Posterior cingulate gyrus (tissue), 11 donors: ENCODE results near the gene HYOU1.
"Not testable (repeated sequence)": the region's sequence is repeated elsewhere in the genome, so short reads cannot be mapped to it uniquely, and the experiment has no call there.

Source experiments
- DNase-seq, 10 donors: peaks; one replicate each; pipeline versions ENCODE4 v3.0.0 to v3.0.0-alpha.2; 2020 to 2021; ENCODE audit warnings: mixed read lengths in 3 of 10
- intact Hi-C: fragments of 100-400 bp; cut with DNase I; formaldehyde crosslinking; loops from one replicate; pipeline ENCODE4 v1.15.1; 2023

HYOU1 gene, protein sequence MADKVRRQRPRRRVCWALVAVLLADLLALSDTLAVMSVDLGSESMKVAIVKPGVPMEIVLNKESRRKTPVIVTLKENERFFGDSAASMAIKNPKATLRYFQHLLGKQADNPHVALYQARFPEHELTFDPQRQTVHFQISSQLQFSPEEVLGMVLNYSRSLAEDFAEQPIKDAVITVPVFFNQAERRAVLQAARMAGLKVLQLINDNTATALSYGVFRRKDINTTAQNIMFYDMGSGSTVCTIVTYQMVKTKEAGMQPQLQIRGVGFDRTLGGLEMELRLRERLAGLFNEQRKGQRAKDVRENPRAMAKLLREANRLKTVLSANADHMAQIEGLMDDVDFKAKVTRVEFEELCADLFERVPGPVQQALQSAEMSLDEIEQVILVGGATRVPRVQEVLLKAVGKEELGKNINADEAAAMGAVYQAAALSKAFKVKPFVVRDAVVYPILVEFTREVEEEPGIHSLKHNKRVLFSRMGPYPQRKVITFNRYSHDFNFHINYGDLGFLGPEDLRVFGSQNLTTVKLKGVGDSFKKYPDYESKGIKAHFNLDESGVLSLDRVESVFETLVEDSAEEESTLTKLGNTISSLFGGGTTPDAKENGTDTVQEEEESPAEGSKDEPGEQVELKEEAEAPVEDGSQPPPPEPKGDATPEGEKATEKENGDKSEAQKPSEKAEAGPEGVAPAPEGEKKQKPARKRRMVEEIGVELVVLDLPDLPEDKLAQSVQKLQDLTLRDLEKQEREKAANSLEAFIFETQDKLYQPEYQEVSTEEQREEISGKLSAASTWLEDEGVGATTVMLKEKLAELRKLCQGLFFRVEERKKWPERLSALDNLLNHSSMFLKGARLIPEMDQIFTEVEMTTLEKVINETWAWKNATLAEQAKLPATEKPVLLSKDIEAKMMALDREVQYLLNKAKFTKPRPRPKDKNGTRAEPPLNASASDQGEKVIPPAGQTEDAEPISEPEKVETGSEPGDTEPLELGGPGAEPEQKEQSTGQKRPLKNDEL

DNA sequence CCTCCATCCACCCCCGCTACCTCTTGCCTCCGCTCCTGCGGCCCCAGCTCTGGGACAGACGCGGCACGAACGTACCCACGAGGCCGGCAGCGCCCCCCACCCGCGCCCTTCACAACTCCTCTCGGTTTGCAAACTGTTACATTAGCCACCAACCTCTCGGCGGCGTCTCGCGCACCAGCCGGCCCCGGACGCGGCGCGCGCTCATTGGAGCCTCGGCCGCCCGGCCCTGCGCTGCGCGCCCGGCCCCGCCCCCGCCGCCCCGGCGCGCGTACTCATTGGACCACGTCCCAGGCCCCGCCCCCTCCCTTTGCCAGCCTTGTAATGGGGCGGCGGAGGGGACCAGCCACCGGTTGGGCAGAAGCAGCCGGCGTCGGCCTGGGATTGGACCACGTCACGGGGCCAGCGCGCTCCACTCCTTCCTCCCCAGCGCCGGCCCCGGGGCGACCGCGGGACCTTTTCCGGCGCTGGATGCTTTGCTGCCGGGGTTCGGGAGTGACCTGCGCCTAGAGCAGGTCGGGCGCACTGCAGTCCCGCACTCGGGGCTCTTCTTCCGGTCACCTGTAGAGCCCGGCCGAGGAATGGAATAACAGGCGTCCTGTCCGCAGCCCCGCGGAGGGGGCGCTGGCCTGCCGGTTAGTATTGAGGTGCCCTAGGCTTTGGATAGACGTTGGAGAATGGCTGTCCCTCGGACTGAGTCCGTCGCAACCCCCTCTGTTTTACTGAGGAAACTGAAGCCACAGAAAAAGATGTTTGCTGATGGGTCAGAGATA is at the start of gene HYOU1:
TSS of gene HYOU1 (minus strand) at position 206 of the 770 bp plus-strand sequence. CDS start 1,045 bp downstream, outside the sequence.
- intact Hi-C loops = loop anchor here (2.0 to 5.0 kb wide), 3 partner anchors 26 to 40 kb away; partner anchors contain the start of genes RPS25, SLC37A4 and TRAPPC4
- peak; percentile 93 to 99 (median 96) for DNase-seq

DNA sequence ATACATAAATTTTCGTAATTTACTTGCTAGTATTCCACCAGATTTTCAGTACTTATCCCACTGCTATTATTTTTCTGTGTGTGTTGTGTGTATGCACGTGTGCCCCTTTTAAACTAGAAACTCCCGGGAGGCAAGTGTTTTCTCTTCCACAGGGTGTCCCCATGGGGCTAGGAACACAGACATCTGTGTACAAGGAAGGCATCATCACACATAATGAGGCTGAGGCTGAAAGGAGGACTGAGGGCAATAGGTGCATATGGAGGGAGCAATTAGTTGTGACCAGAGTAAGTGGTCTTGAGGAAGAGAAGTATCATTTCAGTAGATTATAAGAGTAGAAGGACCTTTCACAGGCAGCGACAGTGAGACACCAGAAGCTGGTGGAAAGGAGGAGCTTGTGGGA is 46.8 kb upstream of the HYOU1 start:
- peak in 1 of 10 donors; percentile 67 for DNase-seq
- intact Hi-C loops = no loop called here

DNA sequence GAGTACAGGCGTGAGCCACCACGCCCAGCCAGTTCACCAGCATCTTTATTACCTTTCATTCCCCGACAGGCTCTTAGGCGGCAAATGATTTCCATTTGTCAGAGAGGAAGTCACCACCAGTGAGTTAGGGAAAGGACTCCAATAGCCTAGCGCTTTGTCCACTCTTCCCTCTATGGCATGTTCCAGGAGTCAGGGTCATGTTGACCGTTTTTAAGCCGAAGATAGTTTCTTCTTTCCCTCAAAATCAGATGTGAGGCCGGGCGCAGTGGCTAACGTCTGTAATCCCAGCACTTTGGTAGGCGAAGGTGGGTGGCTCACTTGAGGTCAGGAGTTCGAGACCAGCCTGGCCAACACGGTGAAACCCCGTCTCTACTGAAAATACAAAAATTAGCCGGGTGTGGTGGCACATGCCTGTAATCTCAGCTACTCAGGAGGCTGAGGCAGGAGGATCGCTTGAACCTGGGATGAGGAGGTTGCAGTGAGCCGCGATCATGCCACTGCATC is 46.2 kb upstream of the HYOU1 start:
- peak in 1 of 10 donors; percentile 25 for DNase-seq
- intact Hi-C loops = not testable (repeated sequence)

DNA sequence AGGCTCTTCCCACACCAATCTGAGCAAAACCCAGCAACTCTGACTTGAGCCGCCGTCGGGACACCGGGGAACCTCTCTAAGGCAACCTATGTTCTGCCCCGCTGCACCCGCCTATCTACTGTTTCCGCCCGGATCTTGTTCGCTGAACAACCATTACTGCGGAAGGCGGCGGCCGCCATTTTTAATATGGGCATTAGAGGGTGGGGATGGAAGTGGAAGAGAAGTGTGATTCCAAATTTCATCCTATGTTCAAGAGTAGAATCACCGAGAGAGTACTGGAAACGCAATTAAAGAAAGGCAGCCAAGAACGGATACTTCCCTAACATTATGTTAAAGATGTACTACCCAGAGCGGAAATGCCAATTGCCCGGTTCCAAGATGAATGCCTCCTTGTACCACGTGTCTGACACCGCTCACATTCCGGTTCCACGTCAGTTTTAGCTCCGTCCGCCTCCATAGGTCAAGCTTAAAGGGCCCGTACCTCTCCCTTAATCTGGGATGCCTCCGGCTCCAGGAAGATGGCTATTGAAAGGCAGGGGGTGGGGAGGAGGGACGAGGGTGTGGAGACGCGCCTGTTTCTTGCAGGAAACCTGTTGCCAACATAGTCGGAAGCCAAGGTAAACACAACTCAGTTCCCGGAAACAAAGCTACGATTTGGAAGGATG is 44.9 kb upstream of the HYOU1 start, which contains the start of gene DPAGT1:
TSS of gene DPAGT1 (minus strand) at position 95 of the 665 bp plus-strand sequence. CDS start 198 bp downstream, outside the sequence.
- intact Hi-C loops = no loop called here
- DNase-seq = peak; percentile 83 to 98 (median 88)

DNA sequence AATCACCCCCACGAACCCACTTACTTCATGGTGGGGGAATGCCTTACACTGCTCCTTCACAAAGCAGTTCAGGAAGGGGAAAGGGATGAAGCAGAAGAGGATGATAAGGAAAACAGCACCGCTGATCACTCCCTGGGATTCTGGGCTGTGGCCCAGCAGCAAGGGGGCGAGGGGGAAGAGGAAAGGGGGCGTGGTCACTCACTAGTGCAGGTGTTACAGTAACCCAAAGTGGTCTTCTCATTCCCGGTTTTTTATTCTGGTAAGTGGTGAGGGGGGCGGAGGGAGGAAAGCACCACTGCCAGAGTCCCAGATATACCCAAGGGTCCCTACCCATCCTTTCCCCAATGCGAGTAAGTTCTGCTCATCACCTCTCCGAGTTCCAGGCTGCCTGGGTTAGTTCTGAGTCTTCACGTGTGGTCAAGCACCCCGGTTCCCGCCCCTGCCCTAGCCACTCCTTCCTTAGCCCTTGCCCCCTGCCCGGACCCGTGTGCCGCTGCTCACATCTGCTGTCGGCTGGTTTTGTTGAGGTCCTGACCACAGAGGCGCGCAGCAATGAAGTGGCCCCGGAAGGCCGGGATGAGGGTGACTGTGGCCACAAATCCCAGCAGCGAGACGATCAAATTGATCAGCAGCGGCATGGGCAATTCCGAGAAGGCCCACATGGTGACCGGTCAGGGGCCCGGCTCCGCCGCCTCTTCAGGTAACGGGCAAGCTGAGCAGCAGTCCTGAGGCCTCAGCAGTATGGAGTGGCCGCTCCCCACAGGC is 44.2 kb upstream of the HYOU1 start:
- DNase-seq = peak in 1 of 10 donors; percentile 85
- intact Hi-C loops = no loop called here

DNA sequence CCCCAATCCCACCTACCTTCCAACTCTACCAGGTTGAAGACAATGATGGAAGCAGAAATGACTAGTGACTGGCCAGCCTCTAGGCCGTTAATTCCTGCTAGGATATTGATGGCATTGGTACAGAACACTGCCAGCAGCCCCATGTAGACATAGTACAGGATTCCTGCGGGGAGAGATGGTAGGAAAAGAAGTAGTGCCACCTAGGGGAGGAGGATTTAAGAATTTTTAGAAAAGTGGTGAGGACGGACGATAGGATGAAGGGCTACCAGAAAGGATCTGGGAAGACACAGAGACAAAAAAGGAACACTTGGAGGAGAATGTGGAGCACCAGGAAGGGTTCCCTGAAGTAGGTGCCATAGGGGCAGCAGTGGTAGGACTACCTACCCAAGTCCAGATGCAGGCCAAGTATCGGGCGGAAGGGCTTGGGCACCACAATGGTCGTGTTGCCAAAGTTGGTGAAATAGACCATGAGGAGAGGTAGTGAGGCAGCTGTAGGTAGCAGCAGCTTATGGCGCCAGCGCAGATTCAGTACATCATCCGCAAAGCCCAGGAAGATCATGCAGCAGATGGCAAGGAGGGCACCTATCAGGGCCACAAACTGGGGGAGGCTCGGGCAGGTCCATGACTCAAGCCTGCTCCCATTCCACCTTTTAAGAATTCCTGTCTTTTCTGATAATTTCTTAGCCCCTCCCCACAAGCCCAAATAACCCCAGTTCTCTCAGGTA is 43.4 kb upstream of the HYOU1 start:
- intact Hi-C loops = no loop called here
- DNase-seq = peak in 1 of 10 donors; percentile 34

DNA sequence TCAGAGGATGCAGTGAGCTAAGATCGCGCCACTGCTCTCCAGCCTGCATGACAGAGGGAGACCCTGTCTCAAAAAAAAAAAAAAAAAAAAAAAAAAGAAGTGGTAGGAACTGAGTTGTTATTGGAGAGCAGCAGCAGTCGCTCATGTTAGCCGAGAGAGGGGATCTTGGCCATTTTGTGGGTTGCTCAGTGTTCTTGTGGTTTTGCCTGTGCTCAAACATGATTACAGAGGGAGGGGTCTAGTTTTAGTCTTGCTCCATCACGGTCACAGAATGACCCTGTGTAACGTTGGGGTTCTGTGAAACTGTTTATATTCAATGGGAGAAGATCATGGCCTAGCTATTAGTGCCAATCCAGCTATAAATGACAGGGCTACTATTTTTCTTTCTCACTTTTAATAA is 42.7 kb upstream of the HYOU1 start:
- intact Hi-C loops = no loop called here
- DNase-seq = no peak

DNA sequence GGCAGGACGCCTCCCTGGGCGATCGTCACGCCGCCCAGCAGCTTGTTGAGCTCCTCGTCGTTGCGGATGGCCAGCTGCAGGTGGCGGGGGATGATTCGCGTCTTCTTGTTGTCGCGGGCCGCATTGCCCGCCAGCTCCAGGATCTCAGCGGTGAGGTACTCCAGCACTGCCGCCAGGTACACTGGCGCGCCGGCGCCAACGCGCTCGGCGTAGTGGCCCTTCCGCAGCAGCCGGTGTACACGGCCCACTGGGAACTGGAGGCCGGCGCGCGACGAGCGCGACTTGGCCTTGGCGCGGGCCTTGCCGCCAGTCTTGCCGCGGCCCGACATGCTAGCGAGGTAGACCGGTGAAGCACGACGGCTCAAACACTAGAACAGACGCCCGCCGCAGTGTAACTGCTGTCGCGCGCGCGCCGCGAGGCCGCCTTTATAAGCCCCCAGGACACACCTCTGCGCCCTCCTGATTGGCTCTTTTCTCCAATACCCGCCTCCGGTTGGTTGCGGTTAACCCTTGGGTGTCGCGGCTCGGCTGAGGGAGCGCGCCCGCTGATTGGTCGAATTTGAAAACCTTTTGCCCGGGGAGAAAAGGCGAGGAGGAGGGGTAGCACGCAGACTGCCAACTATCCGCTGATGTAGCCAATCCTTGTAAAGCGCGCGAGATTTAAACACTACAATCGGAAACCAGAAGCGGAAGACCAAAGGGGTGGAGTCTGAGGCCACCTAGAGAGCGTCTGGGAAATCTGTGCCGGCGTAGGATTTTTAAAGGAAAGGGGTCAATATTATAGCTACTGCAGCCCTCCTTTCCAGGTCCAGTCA is 38.3 kb upstream of the HYOU1 start:
- intact Hi-C loops = loop anchor here (2.0 kb wide), 2 partner anchors 38 to 64 kb away; partner anchors contain the start of genes HYOU1 and SLC37A4
- peak; percentile 99 to 100 (median 100) for DNase-seq

DNA sequence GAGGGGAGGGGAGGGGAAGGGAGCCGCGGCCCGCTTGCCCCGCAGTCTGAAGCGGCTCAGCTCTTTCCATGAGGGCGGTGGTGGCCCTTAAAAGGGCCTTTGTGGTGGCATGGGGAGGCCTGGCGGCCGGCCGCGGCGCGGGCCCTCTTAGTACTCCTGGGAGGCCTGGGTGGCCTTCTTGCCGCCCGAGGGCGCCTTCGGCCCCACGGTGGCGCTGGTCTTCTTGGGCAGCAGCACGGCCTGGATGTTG is 37.7 kb upstream of the HYOU1 start:
- peak; percentile 66 to 98 (median 83) for DNase-seq
- intact Hi-C loops = loop anchor here (2.0 kb wide), 2 partner anchors 38 to 64 kb away; partner anchors contain the start of genes HYOU1 and SLC37A4

DNA sequence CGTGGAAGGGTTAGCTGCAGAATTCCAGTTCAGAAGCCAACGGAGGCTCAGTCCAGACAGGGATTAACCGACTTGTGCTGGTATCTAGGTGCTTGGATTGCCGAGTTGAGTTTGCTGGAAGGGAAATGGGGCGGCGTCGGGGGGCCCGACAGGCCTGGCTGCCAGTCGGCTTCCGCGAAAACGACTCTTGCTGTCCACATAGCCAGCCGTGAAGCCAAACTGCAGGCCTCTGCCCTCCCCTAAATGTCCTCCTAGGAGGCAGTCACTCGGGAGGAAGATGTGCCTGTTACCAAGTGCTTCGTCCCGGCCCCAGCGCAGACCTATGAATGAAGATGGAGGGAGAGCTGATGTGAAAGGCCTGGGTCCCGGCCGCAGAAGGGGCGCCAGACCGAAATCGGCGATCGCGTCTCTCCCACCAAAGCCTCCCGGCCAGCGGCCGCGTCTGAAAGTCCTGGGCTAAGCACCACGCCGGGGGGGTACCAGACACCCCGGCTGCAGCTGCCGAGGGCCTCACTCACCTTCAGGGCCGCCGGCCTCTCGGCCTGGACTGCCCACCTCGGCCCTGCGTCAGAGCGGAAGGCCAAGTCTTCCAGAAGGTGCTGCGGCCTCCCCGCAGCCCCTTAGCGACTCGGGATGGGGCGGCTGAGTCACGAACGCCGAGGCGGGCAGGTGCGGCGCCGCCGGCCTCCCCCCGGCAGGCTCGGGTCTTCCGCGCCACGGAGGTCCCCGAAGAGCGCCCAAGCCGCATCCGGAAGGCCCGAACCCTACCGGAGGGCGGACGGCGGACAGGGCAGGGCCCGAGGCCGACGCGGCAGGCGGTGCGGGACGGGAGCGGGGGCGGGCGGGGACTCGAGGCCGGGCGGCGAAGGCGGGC is 37.2 kb upstream of the HYOU1 start:
- intact Hi-C loops = loop anchor here (2.0 kb wide), 2 partner anchors 37 to 63 kb away; partner anchors contain the start of genes HYOU1 and SLC37A4
- peak in 4 of 10 donors; percentile 26 to 87 (median 84) for DNase-seq

DNA sequence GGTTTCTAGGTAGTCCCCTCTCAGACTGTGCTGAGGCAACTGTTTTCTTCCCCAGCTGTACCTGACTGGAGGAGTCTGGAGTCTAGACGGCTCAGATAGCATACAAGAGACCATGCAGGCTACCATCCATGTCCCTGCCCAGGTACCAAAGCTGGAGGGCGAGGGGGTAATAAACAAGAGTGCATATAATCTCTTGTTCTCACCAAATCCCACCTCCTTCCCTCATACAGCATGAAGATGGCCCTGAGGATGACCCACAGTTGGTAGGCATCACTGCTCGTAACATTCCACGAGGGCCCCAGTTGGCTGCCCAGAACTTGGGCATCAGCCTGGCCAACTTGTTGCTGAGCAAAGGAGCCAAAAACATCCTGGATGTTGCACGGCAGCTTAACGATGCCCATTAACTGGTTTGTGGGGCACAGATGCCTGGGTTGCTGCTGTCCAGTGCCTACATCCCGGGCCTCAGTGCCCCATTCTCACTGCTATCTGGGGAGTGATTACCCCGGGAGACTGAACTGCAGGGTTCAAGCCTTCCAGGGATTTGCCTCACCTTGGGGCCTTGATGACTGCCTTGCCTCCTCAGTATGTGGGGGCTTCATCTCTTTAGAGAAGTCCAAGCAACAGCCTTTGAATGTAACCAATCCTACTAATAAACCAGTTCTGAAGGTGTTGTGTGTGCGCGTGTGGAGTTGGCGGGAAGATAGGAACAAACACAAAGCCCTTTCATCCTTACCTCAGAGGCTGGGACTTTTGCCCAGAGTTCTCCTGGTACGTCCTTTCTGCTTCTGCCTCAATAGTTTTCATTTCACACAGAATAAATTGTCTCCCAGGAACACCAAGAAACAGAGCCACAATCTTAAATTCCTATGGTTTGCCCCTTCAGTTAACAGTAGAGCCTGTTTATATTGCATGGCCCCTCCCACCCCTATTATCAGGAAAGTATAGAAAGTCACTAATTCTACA is 36.2 kb upstream of the HYOU1 start:
- peak in 1 of 10 donors; percentile 65 for DNase-seq
- intact Hi-C loops = no loop called here

DNA sequence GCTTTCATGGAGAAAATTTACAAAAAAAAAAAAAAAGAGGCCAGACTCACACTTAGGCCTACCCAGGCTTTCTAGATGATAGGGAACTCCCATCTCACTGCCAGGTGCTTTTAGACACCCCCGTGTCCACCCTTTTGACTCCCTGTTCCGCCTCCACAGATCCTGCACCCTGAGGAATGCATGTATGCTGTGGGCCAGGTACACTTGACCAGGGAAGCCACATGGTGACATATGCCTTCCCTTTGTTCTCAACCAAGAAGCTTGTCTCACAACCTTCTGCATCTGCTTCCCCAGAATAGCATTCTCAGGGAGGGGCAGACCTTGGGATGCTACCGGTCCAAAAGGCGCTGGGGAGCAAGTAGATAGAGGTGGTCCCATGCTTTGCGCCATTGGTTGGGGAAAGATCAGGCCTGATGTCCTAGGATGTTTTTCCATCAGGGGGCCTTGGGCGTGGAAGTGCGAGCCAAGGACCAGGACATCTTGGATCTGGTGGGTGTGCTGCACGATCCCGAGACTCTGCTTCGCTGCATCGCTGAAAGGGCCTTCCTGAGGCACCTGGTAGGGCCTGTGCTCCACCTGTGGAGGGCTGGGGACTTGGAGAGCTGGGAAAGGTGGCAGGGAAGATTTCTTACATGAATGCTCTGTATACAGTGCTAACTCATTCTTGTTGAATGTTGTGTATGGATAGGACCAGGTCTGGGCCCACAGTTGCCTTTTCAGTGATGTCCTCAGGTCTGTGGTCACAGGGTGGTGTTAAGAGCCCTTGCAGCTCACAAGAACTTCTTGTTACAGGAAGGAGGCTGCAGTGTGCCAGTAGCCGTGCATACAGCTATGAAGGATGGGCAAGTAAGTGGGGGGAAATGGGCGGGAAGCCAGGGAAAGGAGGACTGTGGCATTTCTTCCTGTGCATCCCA is 35.2 kb upstream of the HYOU1 start:
- intact Hi-C loops = no loop called here
- DNase-seq = peak in 1 of 10 donors; percentile 51

DNA sequence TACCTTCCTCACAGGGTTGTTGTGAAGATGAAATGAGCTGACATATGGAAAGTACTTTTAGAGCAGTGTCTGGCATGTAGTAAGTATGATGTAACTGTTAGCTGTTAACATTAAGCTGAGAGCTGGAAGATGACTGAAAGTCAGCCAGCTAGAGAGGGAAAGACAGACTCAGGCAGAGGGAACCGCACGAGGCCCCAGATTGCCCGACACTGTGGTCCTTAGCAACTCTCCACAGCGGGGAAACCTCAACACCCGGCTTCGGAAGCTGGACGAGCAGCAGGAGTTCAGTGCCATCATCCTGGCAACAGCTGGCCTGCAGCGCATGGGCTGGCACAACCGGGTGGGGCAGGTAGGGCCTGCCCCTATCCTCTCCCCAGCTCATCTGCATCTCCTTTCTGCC is 34.2 kb upstream of the HYOU1 start:
- intact Hi-C loops = no loop called here
- peak in 2 of 10 donors; percentile 71 to 77 for DNase-seq

DNA sequence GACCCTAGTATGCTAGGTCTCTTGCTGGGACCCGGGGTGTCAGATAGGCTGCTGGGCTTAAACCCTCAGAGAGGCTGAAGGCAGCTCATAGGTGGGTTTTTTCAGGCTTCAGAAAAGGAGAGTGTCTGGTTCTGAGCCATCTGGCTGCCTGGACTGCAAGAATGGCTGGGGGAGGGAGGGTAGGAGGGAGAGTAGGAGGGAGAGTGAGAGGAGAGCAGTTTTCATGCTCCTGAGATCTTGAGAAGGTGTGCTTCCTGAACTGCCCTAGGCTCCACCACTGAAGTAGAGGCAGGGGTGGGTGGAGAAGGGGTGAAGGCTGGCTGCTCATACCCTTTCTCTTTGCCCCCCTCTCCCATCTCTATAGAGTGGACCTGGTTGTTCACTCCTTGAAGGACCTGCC is 32.3 kb upstream of the HYOU1 start:
- no peak for DNase-seq
- intact Hi-C loops = no loop called here
